PC-3 (cell line): ENCODE measurements around the gene NR1I2. TPM values are rescaled to one million over a fixed set of nuclear protein-coding genes. Genes with fewer than 3 reads are reported as not detected.

Experiments used
- ATAC-seq: fragments of 200-7000 bp; cut with Tn5 transposase; 2 replicates; pipeline ENCODE4 v1.9.1; 2020; ENCODE audit warnings: mild to moderate bottlenecking, moderate library complexity
- BruUV-seq: library from RNA; stranded (reverse); fragments of 400-500 nt; replicated peaks from 2 replicates; lab custom pipeline; 2021; lab: Mats Ljungman, UMichigan
- CTCF ChIA-PET: fragments of 300-600 bp; sonication (Branson Sonifier 250); formaldehyde crosslinking; loops from one replicate; lab custom pipeline; 2022; ENCODE audit warnings: antibody characterized with exemption; lab: Charles Lee
- POLR2A ChIA-PET: fragments of 300-600 bp; sonication (Branson Sonifier 250); formaldehyde crosslinking; loops from one replicate; lab custom pipeline; 2022; ENCODE audit warnings: antibody characterized with exemption; ENCODE audit not compliant: unreplicated experiment; lab: Charles Lee
- DNase-seq: peaks from one replicate; pipeline ENCODE4 v3.0.0-alpha.2; 2015
- H2AFZ ChIP-seq: fragments of 300-600 bp; sonication (generic); 2 replicates; pipeline ENCODE4 v1.6.0; 2016; ENCODE audit warnings: antibody characterized with exemption, low read length
- H3F3A ChIP-seq: fragments of 300-600 bp; sonication (generic); one replicate; pipeline ENCODE4 v1.6.0; 2017; ENCODE audit warnings: antibody characterized with exemption, low read length, control low read depth, mild to moderate bottlenecking; ENCODE audit not compliant: unreplicated experiment
- H3K27ac ChIP-seq: fragments of 300-600 bp; sonication (generic); 2 replicates; pipeline ENCODE4 v1.5.1; 2016; ENCODE audit warnings: mild to moderate bottlenecking, low read length
- H3K27me3 ChIP-seq: fragments of 300-600 bp; sonication (generic); 2 replicates; pipeline ENCODE4 v1.6.1; 2016; ENCODE audit warnings: low read length, mixed read lengths
- H3K36me3 ChIP-seq: fragments of 300-600 bp; sonication (generic); 2 replicates; pipeline ENCODE4 v1.6.1; 2016; ENCODE audit warnings: low read depth, mixed run types, low read length, mixed read lengths
- H3K4me1 ChIP-seq: fragments of 300-600 bp; sonication (generic); 2 replicates; pipeline ENCODE4 v1.5.1; 2016; ENCODE audit warnings: low read length; ENCODE audit not compliant: insufficient read depth
- H3K4me2 ChIP-seq: fragments of 300-600 bp; sonication (generic); 2 replicates; pipeline ENCODE4 v1.6.0; 2016; ENCODE audit warnings: low read length
- H3K4me3 ChIP-seq: fragments of 300-600 bp; sonication (generic); 2 replicates; pipeline ENCODE4 v1.5.1; 2016; ENCODE audit warnings: mild to moderate bottlenecking, low read length, mixed read lengths
- H3K79me2 ChIP-seq: fragments of 300-600 bp; sonication (generic); 2 replicates; pipeline ENCODE4 v1.6.1; 2017; ENCODE audit warnings: low read length, mixed read lengths
- H3K9ac ChIP-seq: fragments of 300-600 bp; sonication (generic); 2 replicates; pipeline ENCODE4 v1.6.0; 2016; ENCODE audit warnings: mild to moderate bottlenecking, low read length
- H3K9me2 ChIP-seq: fragments of 300-600 bp; sonication (generic); replicated peaks from 2 replicates; pipeline ENCODE4 v1.6.1; 2016; ENCODE audit warnings: mixed run types, low read length, mixed read lengths
- H3K9me3 ChIP-seq: fragments of 300-600 bp; sonication (generic); 2 replicates; pipeline ENCODE4 v1.6.1; 2016; ENCODE audit warnings: low read length, mixed read lengths
- H4K20me1 ChIP-seq: fragments of 300-600 bp; sonication (generic); 2 replicates; pipeline ENCODE4 v1.6.1; 2016; ENCODE audit warnings: low read length, mixed read lengths
- EZH2 ChIP-seq: fragments of 300-600 bp; sonication (generic); IDR thresholded peaks from one replicate; pipeline ENCODE4 v1.6.1; 2017; ENCODE audit warnings: antibody characterized with exemption, mild to moderate bottlenecking, low read length; ENCODE audit not compliant: unreplicated experiment
- EZH2phosphoT487 ChIP-seq: fragments of 300-600 bp; sonication (generic); IDR thresholded peaks from 2 replicates; pipeline ENCODE4 v1.6.1; 2018; ENCODE audit warnings: mild to moderate bottlenecking, antibody characterized with exemption, low read length, borderline replicate concordance
- intact Hi-C: fragments of 100-400 bp; cut with micrococcal nuclease; formaldehyde crosslinking; loops from 2 replicates; pipeline ENCODE4 v1.9.0; 2023
- total RNA-seq: library from RNA; depleted of rRNA; stranded (reverse); fragments of >200 nt; gene quantifications from 2 replicates; pipeline ENCODE4 v1.2.3, GENCODE V29; 2014
- TF ChIP-seq, protein P1 (sequence below): fragments of 300-600 bp; sonication (generic); conservative IDR thresholded peaks from 2 replicates; pipeline ENCODE4 v1.5.1; 2017; ENCODE audit warnings: antibody characterized with exemption, low read depth, mild to moderate bottlenecking, low read length

Gene NR1I2
- total RNA-seq, 1 experiment from 2014 or later = 0.04 TPM

DNA sequence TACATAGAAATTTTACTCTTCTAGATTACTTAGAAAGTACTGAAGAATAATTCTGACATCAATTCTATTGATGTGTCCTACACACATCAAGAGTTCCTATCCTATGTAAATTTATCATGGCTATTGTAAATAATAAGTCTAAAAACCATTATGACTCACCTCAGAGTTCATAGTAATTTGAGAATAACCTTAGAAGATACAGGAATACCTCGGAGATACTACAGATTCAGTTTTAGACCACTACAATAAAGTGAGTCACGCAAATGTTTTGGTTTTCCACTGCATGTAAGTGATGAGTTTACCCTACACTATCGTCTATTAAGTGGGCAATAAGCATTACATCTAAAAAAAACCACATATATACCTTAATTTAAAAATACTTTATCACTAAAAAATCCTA lies 74.8 kb downstream of the NR1I2 start:
- H3K36me3 ChIP-seq = peaks cover 28% of the 10 kb centered on the region
- no peaks in the 10 kb centered on the region for H3K9me2 ChIP-seq
- H3F3A ChIP-seq = peaks cover 6% of the 10 kb centered on the region
- no peaks in the 10 kb centered on the region for H3K27me3 ChIP-seq
- H3K9me3 ChIP-seq = no peaks in the 10 kb centered on the region
- no peaks in the 10 kb centered on the region for H4K20me1 ChIP-seq
- no TSS peak for BruUV-seq
- no peak overlapping the region for H3K9ac ChIP-seq
- H3K4me2 ChIP-seq = no peak overlapping the region; the same call in 1 of the 2 replicates
- H2AFZ ChIP-seq = no peak overlapping the region
- TF ChIP-seq, protein P1, sequence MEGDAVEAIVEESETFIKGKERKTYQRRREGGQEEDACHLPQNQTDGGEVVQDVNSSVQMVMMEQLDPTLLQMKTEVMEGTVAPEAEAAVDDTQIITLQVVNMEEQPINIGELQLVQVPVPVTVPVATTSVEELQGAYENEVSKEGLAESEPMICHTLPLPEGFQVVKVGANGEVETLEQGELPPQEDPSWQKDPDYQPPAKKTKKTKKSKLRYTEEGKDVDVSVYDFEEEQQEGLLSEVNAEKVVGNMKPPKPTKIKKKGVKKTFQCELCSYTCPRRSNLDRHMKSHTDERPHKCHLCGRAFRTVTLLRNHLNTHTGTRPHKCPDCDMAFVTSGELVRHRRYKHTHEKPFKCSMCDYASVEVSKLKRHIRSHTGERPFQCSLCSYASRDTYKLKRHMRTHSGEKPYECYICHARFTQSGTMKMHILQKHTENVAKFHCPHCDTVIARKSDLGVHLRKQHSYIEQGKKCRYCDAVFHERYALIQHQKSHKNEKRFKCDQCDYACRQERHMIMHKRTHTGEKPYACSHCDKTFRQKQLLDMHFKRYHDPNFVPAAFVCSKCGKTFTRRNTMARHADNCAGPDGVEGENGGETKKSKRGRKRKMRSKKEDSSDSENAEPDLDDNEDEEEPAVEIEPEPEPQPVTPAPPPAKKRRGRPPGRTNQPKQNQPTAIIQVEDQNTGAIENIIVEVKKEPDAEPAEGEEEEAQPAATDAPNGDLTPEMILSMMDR = no peak
- no peak for TF ChIP-seq EZH2
- TF ChIP-seq EZH2phosphoT487 = no peak
- H3K4me3 ChIP-seq = no peak overlapping the region
- DNase-seq (peak; percentile 76), ATAC-seq (peak; percentile 96)
- ChIA-PET CTCF (no interaction called here), POLR2A (no interaction called here)
- H3K4me1 ChIP-seq = peaks cover 10% of the 10 kb centered on the region
- intact Hi-C loops = no loop called here
- 0 out of 2 replicates have a peak overlapping the region, but pooled peaks have one; percentile 3 for H3K27ac ChIP-seq
- no peaks in the 10 kb centered on the region for H3K79me2 ChIP-seq

DNA sequence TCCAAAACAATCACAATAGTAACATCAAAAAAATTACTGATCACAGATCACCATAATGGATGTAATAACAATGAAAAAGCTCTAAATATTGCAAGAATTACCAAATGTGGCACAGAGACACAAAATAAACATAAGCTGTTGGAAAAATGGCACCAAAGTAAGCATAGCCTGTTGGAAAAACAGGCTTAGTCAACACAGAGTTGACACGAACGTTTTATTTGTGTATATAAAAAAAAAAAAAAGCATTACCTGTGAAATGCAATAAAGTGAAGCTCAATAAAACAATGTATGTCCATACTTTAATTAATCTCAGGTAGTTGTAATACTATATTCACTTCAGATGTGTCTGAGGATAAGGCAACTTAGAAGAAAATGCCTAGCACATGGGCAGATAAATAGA lies 77.1 kb downstream of the NR1I2 start:
- no peak overlapping the region for H3K9ac ChIP-seq
- ATAC-seq (no peak), DNase-seq (no peak)
- H3K27ac ChIP-seq = no peak overlapping the region
- TF ChIP-seq, protein P1 = no peak
- no peak for TF ChIP-seq EZH2phosphoT487
- no peak for TF ChIP-seq EZH2
- no peak overlapping the region for H2AFZ ChIP-seq
- H3K27me3 ChIP-seq = no peaks in the 10 kb centered on the region
- peaks cover 6% of the 10 kb centered on the region for H3F3A ChIP-seq
- ChIA-PET CTCF (no interaction called here), POLR2A (no interaction called here)
- H3K36me3 ChIP-seq = peaks cover 43% of the 10 kb centered on the region
- H3K4me2 ChIP-seq = no peak overlapping the region
- intact Hi-C loops = no loop called here
- no peaks in the 10 kb centered on the region for H3K79me2 ChIP-seq
- no peaks in the 10 kb centered on the region for H4K20me1 ChIP-seq
- no peaks in the 10 kb centered on the region for H3K9me2 ChIP-seq
- H3K9me3 ChIP-seq = no peaks in the 10 kb centered on the region
- no TSS peak for BruUV-seq
- no peak overlapping the region for H3K4me3 ChIP-seq
- H3K4me1 ChIP-seq = peaks cover 10% of the 10 kb centered on the region

DNA sequence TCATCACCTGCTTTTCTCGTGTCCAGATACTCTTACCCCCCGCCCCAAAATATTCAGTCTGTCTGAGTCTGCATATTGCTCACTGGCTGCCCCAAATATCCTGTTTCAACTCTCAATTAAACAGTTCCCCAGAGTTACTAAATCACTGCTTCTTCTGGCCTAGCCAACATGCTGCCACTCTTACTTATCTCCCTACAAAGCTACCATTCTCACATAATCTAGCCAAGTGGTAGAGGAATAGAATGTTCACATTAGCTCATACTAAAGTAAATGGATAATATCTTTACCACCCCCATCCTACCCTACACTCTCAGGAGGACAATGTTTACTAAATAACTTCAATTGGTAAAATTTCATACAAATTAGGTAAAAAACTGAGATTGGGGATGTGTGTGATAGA lies 77.8 kb downstream of the NR1I2 start:
- Histone ChIP-seq H3K4me2 (no peak overlapping the region), H4K20me1 (no peaks in the 10 kb centered on the region), H3K36me3 (peaks cover 45% of the 10 kb centered on the region), H3K79me2 (no peaks in the 10 kb centered on the region), H3K9me2 (no peaks in the 10 kb centered on the region), H3K9ac (no peak overlapping the region), H2AFZ (no peak overlapping the region), H3K27me3 (no peaks in the 10 kb centered on the region), H3K27ac (no peak overlapping the region), H3K9me3 (no peaks in the 10 kb centered on the region), H3K4me3 (no peak overlapping the region), H3K4me1 (peaks cover 10% of the 10 kb centered on the region), H3F3A (peaks cover 6% of the 10 kb centered on the region)
- no peak for DNase-seq
- intact Hi-C loops = no loop called here
- no peak for ATAC-seq
- BruUV-seq = no TSS peak
- ChIA-PET POLR2A (no interaction called here), CTCF (no interaction called here)
- no peak for TF ChIP-seq EZH2
